Stimulated activated CD4-positive, alpha-beta T cell treated with anti-CD3 and anti-CD28 coated beads, Interleukin-4, amount 100 ng/mL, for 24 hours (primary cell): Measurements from ENCODE around the gene PIGM.

Experiments
- DNase-seq: peaks from one replicate; pipeline ENCODE4 v3.0.0-alpha.2; 2020

Gene PIGM

GRCh38 chr1:159985473-159985872, 46.3 kb downstream of the PIGM start:
- no peak for DNase-seq

DNA sequence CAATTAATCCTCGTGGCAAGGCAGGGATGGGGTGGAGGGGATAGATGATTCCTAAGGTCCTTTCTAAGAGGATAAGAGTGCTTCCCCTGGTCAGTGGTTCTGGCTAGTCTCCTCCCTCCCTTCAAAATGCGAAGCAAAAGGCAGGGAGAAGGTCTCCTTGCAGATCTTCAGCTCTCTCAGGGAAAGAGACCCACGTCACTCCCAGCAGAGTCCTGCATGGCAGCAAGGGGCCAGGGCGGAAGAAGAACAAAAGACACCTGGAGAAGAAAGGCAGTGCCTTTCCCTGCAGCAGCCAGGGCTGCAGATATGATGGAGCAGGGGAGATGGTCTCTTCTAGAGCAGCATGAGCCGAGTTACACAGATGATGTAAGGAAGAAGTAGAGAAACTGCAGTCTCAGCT, 48.1 kb downstream of the PIGM start:
- no peak for DNase-seq

DNA sequence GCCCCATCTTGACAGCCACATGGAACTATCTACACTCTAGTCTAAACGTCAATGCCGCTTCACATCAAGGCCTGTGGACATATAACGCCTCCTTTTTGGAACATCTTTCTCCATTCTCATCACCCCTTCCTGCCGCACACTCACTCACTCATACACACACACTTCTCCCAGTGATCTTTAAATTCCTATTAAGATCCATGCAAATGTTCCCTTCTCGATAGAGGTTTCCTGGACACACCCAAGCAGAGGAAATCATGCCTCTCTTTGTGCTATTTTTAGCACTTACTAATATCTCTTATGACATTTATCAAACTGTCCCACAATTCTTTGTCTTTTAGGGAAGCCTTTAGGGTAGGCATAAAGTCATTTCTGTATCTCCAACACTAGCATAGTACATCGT, 49.5 kb downstream of the PIGM start:
- DNase-seq, result no peak

DNA sequence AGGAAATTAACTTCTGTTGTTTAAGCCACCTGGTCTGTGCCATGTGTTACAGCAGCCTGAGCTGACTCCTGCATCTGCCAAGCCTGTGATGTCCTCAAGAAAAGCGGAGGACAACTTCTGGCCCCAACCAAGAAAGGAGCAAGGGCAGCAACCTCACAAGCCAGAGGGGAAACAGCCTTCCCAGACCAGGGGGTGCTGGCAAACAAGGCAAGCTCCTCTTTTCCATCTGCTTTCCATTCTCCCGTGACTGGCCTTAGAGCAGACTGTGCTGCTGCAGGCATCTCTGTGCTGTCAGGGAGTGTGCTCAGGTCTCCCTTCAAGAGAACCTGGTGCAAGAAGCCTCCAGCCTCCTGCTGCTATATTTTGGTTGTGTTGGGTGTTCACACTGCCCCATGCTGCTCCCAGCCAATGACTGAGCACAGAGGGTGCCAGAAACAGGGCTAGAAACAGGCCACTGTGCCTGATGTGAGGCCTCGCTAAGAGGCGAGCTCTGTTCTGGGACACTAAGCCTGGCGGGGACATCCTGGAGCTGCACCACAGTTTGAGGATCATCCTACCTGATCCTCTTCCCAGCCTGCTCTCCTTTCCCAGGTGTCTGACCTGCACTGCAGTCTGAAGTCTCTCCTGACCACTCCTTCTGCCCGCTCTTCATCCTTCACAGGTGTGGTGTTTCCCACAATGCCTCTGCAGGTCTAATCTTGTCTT, 50.3 kb downstream of the PIGM start:
- DNase-seq, result no peak

DNA sequence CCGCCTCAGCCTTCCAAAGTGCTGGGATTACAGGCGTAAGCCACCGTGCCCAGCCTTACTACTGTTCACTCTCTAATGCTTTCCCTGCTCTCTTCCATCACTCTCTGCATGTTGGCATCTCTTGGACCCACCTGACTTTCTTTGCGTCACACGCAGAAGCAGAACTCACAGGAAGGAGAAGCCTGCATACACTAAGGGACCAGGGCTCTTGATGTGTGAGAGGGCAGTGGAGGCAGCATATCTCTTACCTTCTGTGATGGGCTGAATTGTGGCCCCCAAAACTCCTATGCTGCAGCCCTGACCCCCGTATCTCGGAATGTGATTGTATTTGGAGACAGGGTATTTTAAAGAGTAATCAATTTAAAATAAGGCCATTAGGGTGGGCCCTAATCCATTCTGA, 51.0 kb downstream of the PIGM start:
- no peak for DNase-seq

DNA sequence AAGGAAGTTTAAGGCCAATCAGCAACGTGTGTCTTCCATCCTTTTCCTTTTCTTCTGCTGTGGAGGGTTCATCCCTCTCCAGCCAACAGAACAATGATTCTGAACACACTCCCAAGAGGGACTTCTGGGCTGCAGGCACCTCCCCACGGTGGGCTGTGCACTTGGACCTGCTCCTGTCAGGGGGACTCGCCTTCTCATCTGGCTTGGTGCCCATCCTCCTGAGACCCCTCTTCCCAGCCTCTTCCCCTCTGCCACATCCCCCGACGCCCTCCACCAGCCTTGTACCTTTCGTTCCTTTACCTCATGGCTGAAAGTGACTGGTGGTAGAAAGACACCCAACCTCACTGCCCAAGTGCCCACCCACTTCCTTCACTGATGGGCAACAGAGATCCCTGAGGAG, 51.7 kb downstream of the PIGM start:
- DNase-seq, result no peak

GRCh38 chr1:159979257-159979656, 52.5 kb downstream of the PIGM start:
- no peak for DNase-seq

- DNase-seq, result no peak
Observed at GRCh38 chr1:159978107-159978398, 53.7 kb downstream of the PIGM start.

- no peak for DNase-seq
Observed at GRCh38 chr1:159977364-159978106, 54.3 kb downstream of the PIGM start.
